NK-92 treated with Interleukin-12 subunit alpha and Interleukin-12 subunit beta, amount 100 ng/mL, for 24 hours (cell line): Measurements from ENCODE around the gene ABCA2.
A peak's percentile ranks its signal among the peaks of the same experiment; 100 is the strongest.

Experiments
- DNase-seq: peaks from one replicate; lab custom pipeline; 2025; lab: John Stamatoyannopoulos, UW

ABCA2 gene

DNA sequence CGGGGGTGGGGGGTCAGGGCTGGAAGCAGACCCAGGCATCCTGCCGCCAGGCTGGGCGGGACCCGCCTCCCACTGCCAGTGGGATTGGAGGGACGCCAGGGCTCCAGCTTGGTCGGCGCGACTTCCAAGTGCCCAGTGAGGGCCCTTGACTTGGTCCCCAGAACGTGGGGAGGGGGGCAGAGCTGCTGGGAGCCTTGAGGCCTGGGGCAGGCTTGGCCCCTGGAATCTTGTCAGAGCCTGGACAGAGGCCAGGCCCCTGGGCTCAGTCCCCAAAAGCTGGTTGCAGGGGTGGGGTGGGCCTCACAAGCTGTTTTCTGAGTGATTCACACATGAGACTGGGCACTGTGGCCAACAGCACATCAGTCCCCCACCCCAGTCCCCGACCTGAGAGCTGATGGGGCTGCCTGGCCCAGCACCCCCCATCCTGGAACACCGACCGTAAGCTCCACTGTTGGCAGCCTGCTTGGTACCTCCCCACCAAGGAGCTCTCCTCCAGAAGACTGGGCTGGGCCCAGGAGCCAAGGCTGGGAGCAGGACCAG lies 32.2 kb downstream of the ABCA2 start:
- no peak for DNase-seq

DNA sequence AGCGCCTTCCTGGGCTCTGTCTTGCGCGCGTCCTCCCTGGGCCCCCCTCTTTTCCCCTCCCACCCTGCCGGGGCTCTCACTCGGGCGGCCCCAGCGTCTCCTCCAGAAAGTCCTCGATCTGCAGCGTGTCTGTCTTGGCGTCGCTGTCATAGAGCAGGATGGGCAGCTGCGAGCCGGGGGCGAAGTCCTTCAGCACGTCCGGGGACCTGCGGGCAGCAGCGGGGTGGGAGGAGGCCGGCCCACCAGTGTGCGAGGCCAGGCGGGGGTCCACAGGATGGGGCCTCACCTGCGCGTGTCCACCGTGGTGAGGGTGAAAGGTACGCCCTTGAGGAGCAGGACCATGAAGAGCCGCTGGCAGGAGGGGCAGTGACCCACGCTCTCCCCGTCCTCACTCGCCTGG lies 32.7 kb downstream of the ABCA2 start:
- no peak for DNase-seq

- DNase-seq, result no peak
Observed at GRCh38 chr9:136994888-136995230, 33.2 kb downstream of the ABCA2 start.

DNA sequence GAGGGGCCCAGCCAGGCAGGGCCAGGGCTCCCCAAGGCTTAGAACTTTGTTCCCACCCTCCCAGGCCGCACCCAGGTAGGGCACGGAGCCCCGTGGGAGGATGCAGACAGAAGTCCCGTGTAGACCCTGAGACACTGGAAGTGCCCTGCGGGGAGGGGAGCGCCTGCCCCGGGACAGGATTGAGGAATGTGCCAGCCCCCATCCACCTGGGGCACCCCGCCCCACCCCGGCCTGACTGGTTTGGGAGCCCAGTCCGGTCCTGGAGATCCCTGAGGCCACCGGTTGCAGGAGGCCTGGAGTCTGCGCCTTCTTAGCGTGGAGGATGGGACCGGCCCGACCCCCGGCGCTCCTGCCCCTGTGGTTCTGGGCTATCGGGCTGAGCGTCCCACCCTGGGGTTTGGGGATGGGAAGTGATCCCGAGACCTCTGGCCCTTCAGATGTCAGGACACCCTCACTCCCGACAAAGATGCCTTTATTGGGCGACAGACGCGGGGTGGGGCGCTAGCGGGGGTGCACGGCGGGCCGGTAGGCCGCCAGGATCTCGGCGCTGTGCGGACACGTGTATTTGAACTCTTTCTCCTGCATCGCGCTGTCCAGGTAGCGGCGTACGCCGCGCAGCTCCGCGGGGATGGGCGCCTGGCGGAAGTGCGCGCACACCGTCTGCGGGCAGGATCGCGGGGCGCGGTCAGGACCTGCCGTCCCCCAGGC lies 33.7 kb downstream of the ABCA2 start:
- no peak for DNase-seq

DNA sequence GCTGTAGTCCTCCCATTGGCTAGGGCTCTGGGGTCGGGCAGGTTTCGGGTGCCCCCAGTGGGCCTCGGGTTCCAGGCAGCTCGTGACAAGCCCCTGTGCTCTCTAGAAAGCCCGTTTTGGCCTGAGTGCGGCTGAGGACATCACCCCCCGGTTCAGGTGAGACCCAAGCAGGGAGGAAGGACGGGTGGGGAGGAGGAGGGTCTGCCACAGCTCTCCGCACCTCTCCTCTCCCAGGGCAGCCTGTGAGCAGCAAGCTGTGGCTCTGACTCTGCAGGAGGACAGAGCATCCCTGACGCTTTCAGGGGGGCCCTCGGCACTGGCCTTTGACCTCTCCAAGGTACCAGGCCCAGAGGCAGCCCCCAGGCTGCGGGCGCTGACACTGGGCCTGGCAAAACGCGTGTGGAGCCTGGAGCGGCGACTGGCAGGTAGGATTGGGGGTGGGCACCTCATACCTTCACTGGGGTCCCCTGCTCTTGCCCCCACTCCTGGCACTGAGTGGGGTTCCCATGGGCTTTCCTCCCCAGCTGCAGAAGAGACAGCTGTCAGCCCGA lies 35.1 kb downstream of the ABCA2 start:
- no peak for DNase-seq

DNA sequence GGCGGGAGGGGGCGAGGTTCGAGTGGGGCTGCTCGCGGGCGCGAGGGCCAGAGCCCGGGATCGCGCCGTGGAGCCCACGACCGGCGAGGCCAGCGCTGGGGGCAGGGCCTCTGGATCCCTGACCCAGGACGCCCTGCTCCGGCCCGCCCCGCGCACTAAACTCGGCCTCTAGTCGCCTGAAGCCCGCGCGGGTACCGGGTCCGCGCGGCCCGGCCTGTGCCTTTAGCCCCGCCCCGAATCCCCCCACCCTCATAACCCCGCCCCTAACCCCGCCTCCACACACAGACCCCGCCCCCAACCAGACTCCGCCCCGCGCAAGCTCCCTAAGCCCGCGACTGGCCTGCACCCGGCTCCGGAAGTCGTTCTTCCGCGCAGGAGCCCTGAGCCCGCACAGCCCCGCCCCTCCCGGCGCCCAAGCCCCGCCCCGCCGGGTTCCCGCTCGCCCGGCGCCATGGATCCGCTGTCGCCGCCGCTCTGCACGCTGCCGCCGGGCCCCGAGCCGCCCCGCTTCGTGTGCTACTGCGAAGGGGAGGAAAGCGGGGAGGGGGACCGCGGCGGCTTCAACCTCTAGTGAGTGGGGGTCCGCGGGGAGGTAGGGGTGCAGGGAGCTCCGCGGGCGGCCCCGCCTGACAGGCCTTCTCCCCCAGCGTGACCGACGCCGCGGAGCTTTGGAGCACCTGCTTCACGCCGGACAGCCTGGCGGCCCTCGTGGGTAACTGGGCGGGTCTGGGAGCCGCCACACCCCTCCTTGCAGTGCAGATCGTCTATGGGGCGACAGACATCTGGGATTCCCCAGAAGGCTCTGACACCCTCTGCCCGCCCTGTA lies 35.8 kb downstream of the ABCA2 start, which contains the start of gene PAXX:
Gene PAXX (plus strand): TSS at position 430 of the 826 bp plus-strand sequence. CDS start 22 bp downstream, at position 452.
- peak; percentile 82 for DNase-seq

DNA sequence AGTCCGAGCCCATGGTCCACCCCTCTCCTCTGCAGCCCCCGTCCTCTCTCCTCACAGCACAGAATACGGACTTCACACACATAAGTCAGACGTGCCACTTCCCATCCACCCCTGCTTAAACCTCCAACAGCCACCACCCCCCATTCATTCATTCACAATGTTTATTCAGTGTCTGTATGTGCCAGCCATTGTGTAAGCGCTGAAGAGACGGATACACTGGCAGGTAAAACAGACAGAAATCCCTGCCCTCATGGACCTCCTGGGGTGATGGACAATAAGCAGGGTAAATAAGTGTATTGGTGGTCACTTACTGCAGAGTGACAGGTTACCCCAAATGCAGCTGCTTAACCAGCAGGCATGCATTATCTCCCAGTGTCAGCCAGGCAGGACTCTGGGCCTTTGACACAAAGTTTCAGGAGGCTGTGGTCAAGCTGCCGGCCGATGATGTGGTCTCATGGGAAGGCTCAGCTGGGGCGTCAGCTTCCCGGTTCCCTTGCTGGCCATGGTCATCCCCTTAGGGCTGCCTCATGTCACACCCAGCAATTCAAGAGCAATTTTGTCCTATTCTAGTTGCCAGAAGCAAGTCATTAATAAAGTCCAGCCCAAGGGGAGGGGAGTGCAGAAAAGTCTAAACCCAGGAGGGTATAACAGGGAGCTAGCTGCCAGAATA lies 37.7 kb downstream of the ABCA2 start:
- DNase-seq, result no peak

- no peak for DNase-seq
Observed at GRCh38 chr9:136988872-136989271, 39.2 kb downstream of the ABCA2 start.

DNA sequence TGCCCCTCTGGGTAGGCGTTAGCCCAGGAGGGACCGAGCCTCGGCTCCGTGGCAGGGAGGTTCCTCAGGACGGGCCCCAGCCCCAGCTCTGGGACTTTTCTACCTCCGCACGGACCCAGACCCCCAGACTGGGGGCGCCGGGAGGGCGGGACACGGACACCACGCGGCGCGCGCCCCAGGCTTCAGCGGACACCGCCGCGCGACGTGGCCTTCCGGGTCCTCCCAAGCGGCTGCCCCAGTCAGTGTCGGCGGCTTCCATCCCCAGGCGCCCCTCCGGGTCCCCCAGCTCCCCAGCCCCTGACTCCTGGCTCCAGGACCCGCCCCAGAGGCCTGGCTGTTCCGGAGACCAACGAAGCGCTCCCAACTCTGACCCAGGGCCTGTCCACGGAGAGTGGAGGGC lies 42.2 kb downstream of the ABCA2 start:
- DNase-seq, result no peak

GRCh38 chr9:136985027-136985602 lies 42.9 kb downstream of the ABCA2 start:
- no peak for DNase-seq

GRCh38 chr9:136984464-136985026 lies 43.5 kb downstream of the ABCA2 start:
- no peak for DNase-seq

GRCh38 chr9:136983656-136984314 lies 44.3 kb downstream of the ABCA2 start:
- no peak for DNase-seq

GRCh38 chr9:136983167-136983566 lies 44.9 kb downstream of the ABCA2 start:
- DNase-seq, result no peak

- no peak for DNase-seq
Observed at GRCh38 chr9:136982232-136983051, 45.6 kb downstream of the ABCA2 start, which contains the start of gene LCNL1. LCNL1 (plus strand) TSS chr9:136982993; CDS start chr9:136983587, 594 bp downstream.

- DNase-seq, result no peak
Observed at GRCh38 chr9:136981588-136982231, 46.3 kb downstream of the ABCA2 start.

DNA sequence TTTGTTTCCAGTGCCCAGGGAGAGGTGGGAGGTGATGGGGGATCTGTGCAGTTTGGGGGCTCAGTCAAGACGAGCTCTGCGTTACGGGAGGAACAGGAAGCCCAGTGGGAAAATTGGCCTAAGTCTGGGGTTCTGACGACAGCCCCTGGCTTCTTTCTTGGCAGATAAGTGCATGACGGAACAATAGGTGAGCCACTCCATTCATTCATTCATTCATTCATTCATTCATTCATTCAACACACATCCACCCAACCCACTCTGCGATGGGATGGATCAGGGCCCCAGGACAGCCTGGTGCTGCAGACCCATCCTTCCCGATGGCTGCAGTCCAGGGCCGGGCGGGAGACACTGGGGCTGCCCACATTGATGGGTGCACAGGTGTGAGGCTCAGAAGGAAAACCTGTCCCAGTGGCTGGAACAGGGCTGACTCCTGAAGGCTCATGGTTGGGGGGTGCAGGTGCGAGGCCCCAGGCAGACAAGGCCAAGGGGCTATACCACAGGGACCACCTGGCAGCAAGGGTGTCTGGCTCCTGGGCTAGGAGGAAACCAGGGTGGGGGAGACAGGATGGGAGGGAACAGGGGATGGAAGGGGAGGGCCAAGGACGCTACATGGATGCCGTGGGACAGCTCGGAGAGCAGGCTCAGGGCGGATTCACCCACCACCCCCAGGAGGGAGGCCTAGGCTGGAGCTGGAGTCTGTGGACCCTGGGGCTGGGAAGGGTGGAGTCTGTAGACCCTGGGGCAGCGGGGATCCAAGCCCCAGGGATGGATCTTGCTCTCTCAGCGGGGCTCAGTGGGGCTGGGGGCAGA lies 47.2 kb downstream of the ABCA2 start:
- DNase-seq, result no peak

DNA sequence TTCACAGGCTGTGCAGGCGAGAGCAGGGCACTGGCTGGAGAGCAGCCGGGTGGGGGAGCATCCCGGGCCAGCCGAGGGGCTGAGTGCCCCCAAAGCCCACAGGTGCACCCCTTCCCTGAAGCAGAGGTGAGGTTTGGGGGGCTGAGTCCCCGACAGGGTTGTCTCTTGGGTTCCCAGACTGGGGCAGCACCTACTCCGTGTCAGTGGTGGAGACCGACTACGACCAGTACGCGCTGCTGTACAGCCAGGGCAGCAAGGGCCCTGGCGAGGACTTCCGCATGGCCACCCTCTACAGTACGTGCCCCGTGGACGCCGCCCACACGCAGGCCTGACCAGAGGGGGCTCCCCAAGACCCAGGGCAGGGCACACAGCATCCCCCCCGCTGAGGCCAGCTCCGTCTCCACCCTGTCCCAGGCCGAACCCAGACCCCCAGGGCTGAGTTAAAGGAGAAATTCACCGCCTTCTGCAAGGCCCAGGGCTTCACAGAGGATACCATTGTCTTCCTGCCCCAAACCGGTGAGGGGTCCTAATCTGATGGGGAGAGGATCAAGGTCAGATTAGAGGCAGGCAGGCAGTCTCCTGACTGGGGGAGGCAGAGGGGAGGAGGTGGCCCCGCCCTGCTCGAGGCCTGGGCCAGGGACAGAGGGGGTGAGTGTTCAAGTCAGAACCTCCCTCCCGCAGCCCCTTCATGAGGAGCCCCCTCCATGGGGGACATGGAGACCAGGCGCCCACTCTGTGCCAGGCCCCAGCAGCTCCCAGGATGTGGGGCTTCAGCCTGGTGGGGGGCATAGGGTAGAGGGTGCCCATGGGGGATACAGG lies 48.1 kb downstream of the ABCA2 start:
- DNase-seq, result no peak
